PC-3 (cell line): Measurements from ENCODE around the gene BNIP3. TPM values are rescaled to one million over a fixed set of nuclear protein-coding genes. Genes with fewer than 3 reads are reported as not detected.

ENCODE experiments used
- ATAC-seq: fragments of 200-7000 bp; cut with Tn5 transposase; 2 replicates; pipeline ENCODE4 v1.9.1; 2020; ENCODE audit warnings: mild to moderate bottlenecking, moderate library complexity
- BruUV-seq: library from RNA; stranded (reverse); fragments of 400-500 nt; replicated peaks from 2 replicates; lab custom pipeline; 2021; lab: Mats Ljungman, UMichigan
- CTCF ChIA-PET: fragments of 300-600 bp; sonication (Branson Sonifier 250); formaldehyde crosslinking; loops from one replicate; lab custom pipeline; 2022; ENCODE audit warnings: antibody characterized with exemption; lab: Charles Lee
- POLR2A ChIA-PET: fragments of 300-600 bp; sonication (Branson Sonifier 250); formaldehyde crosslinking; loops from one replicate; lab custom pipeline; 2022; ENCODE audit warnings: antibody characterized with exemption; ENCODE audit not compliant: unreplicated experiment; lab: Charles Lee
- DNase-seq: peaks from one replicate; pipeline ENCODE4 v3.0.0-alpha.2; 2015
- H2AFZ ChIP-seq: fragments of 300-600 bp; sonication (generic); 2 replicates; pipeline ENCODE4 v1.6.0; 2016; ENCODE audit warnings: antibody characterized with exemption, low read length
- H3F3A ChIP-seq: fragments of 300-600 bp; sonication (generic); one replicate; pipeline ENCODE4 v1.6.0; 2017; ENCODE audit warnings: antibody characterized with exemption, low read length, control low read depth, mild to moderate bottlenecking; ENCODE audit not compliant: unreplicated experiment
- H3K27ac ChIP-seq: fragments of 300-600 bp; sonication (generic); 2 replicates; pipeline ENCODE4 v1.5.1; 2016; ENCODE audit warnings: mild to moderate bottlenecking, low read length
- H3K27me3 ChIP-seq: fragments of 300-600 bp; sonication (generic); 2 replicates; pipeline ENCODE4 v1.6.1; 2016; ENCODE audit warnings: low read length, mixed read lengths
- H3K36me3 ChIP-seq: fragments of 300-600 bp; sonication (generic); 2 replicates; pipeline ENCODE4 v1.6.1; 2016; ENCODE audit warnings: low read depth, mixed run types, low read length, mixed read lengths
- H3K4me1 ChIP-seq: fragments of 300-600 bp; sonication (generic); 2 replicates; pipeline ENCODE4 v1.5.1; 2016; ENCODE audit warnings: low read length; ENCODE audit not compliant: insufficient read depth
- H3K4me2 ChIP-seq: fragments of 300-600 bp; sonication (generic); 2 replicates; pipeline ENCODE4 v1.6.0; 2016; ENCODE audit warnings: low read length
- H3K4me3 ChIP-seq: fragments of 300-600 bp; sonication (generic); 2 replicates; pipeline ENCODE4 v1.5.1; 2016; ENCODE audit warnings: mild to moderate bottlenecking, low read length, mixed read lengths
- H3K79me2 ChIP-seq: fragments of 300-600 bp; sonication (generic); 2 replicates; pipeline ENCODE4 v1.6.1; 2017; ENCODE audit warnings: low read length, mixed read lengths
- H3K9ac ChIP-seq: fragments of 300-600 bp; sonication (generic); 2 replicates; pipeline ENCODE4 v1.6.0; 2016; ENCODE audit warnings: mild to moderate bottlenecking, low read length
- H3K9me2 ChIP-seq: fragments of 300-600 bp; sonication (generic); replicated peaks from 2 replicates; pipeline ENCODE4 v1.6.1; 2016; ENCODE audit warnings: mixed run types, low read length, mixed read lengths
- H3K9me3 ChIP-seq: fragments of 300-600 bp; sonication (generic); 2 replicates; pipeline ENCODE4 v1.6.1; 2016; ENCODE audit warnings: low read length, mixed read lengths
- H4K20me1 ChIP-seq: fragments of 300-600 bp; sonication (generic); 2 replicates; pipeline ENCODE4 v1.6.1; 2016; ENCODE audit warnings: low read length, mixed read lengths
- CTCF ChIP-seq: fragments of 300-600 bp; sonication (generic); conservative IDR thresholded peaks from 2 replicates; pipeline ENCODE4 v1.5.1; 2017; ENCODE audit warnings: antibody characterized with exemption, low read depth, mild to moderate bottlenecking, low read length
- EZH2 ChIP-seq: fragments of 300-600 bp; sonication (generic); IDR thresholded peaks from one replicate; pipeline ENCODE4 v1.6.1; 2017; ENCODE audit warnings: antibody characterized with exemption, mild to moderate bottlenecking, low read length; ENCODE audit not compliant: unreplicated experiment
- EZH2phosphoT487 ChIP-seq: fragments of 300-600 bp; sonication (generic); IDR thresholded peaks from 2 replicates; pipeline ENCODE4 v1.6.1; 2018; ENCODE audit warnings: mild to moderate bottlenecking, antibody characterized with exemption, low read length, borderline replicate concordance
- intact Hi-C: fragments of 100-400 bp; cut with micrococcal nuclease; formaldehyde crosslinking; loops from 2 replicates; pipeline ENCODE4 v1.9.0; 2023
- total RNA-seq: library from RNA; depleted of rRNA; stranded (reverse); fragments of >200 nt; gene quantifications from 2 replicates; pipeline ENCODE4 v1.2.3, GENCODE V29; 2014

Gene BNIP3
- total RNA-seq, 1 experiment from 2014 or later: 225 TPM

GRCh38 chr10:131973160-131973951 is 8.4 kb downstream of the BNIP3 start:
- Histone ChIP-seq H3K4me2 (no peak overlapping the region), H3K27ac (no peak overlapping the region), H3K36me3 (peaks cover 31% of the 10 kb centered on the region), H3F3A (no peaks in the 10 kb centered on the region), H4K20me1 (peaks cover 63% of the 10 kb centered on the region), H3K4me1 (peaks cover 7% of the 10 kb centered on the region), H3K9me3 (no peaks in the 10 kb centered on the region), H3K9me2 (no peaks in the 10 kb centered on the region), H3K79me2 (peaks cover 76% of the 10 kb centered on the region), H2AFZ (no peak overlapping the region), H3K27me3 (no peaks in the 10 kb centered on the region), H3K9ac (no peak overlapping the region), H3K4me3 (no peak overlapping the region)
- intact Hi-C loops: no loop called here
- CTCF ChIA-PET: no interaction called here
- BruUV-seq: no TSS peak
- no peak for ATAC-seq
- POLR2A ChIA-PET: no interaction called here
- DNase-seq: no peak
- TF ChIP-seq EZH2phosphoT487 (no peak), EZH2 (no peak), CTCF (no peak)

DNA sequence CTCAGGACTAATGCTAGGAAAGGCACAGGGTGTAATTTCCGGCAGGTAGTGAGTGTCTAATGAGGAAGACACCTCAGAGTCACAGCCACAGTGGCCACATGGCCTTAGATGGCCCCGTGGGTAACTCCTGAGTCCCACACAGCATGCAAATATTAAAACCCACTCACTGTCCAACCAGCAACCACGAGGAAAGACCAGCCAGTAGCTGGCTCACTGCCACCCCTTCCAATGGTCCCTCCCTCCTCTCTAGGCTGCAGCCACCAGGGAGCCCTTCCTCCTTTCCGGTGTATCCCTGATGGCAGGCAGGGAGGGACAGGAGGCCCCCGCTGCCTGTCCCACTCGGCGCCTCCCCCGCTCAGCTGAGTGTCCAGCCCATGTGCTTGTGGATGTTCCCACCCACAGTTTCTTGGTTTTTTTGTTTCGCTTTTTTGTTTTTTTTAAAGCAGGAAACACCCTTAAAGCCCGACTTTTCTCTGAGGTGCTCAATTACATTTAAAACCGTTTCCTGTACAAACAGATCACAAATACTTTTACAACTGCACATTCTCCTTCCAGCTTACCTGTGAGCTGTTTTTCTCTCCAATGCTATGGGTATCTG is 9.2 kb downstream of the BNIP3 start:
- ATAC-seq (peak; percentile 20; the same call in 1 of the 2 replicates), DNase-seq (no peak)
- POLR2A ChIA-PET: no interaction called here
- Histone ChIP-seq H3K27ac (no peak overlapping the region), H3K4me3 (no peak overlapping the region), H3K4me1 (peaks cover 1% of the 10 kb centered on the region; the same call in 1 of the 2 replicates), H3K27me3 (no peaks in the 10 kb centered on the region), H3K9me3 (no peaks in the 10 kb centered on the region), H2AFZ (no peak overlapping the region), H3K4me2 (no peak overlapping the region), H3K79me2 (peaks cover 68% of the 10 kb centered on the region), H4K20me1 (peaks cover 55% of the 10 kb centered on the region), H3K9ac (no peak overlapping the region), H3F3A (no peaks in the 10 kb centered on the region), H3K36me3 (peaks cover 30% of the 10 kb centered on the region), H3K9me2 (no peaks in the 10 kb centered on the region)
- BruUV-seq: no TSS peak
- CTCF ChIA-PET: no interaction called here
- TF ChIP-seq CTCF (no peak), EZH2 (no peak), EZH2phosphoT487 (no peak)
- intact Hi-C loops: no loop called here

GRCh38 chr10:131971591-131971990 is 10.1 kb downstream of the BNIP3 start:
- Histone ChIP-seq H3K36me3 (peaks cover 27% of the 10 kb centered on the region), H3K4me1 (no peaks in the 10 kb centered on the region; the same call in 1 of the 2 replicates), H3K4me2 (no peak overlapping the region), H4K20me1 (peaks cover 49% of the 10 kb centered on the region), H3K4me3 (no peak overlapping the region), H3K9me3 (no peaks in the 10 kb centered on the region), H3F3A (no peaks in the 10 kb centered on the region), H3K27me3 (no peaks in the 10 kb centered on the region), H3K9me2 (no peaks in the 10 kb centered on the region), H3K9ac (no peak overlapping the region), H3K27ac (no peak overlapping the region), H2AFZ (no peak overlapping the region), H3K79me2 (peaks cover 58% of the 10 kb centered on the region)
- DNase-seq (no peak), ATAC-seq (no peak)
- POLR2A ChIA-PET: no interaction called here
- intact Hi-C loops: no loop called here
- BruUV-seq: no TSS peak
- CTCF ChIA-PET: no interaction called here
- no peak for TF ChIP-seq EZH2phosphoT487
- TF ChIP-seq CTCF: no peak
- TF ChIP-seq EZH2: no peak
